Naive thymus-derived CD8-positive, alpha-beta T cell (primary cell): Measurements from ENCODE around the gene CD302. TPM values are rescaled to one million over a fixed set of nuclear protein-coding genes. Genes with fewer than 3 reads are reported as not detected.
"Not testable (repeated sequence)": the region's sequence is repeated elsewhere in the genome, so short reads cannot be mapped to it uniquely, and the experiment has no call there.

ENCODE experiments used
- ATAC-seq, 2 donors: fragments of 150-1000 bp; cut with Tn5 transposase in 1 of 2; sonication (Bioruptor Pico), chemical (Tn5 transposase) in 1 of 2; 1 replicate in 1 of 2; 2 replicates in 1 of 2; pipeline ENCODE4 v1.10.0; 2021; ENCODE audit warnings: mild to moderate bottlenecking in 2 of 2, moderate library complexity in 2 of 2
- POLR2A ChIA-PET: fragments of 350-600 bp; sonication (Branson Sonifier 250); formaldehyde crosslinking; loops from one replicate; lab custom pipeline; 2021; ENCODE audit warnings: antibody characterized with exemption; lab: Charles Lee
- DNase-seq, 10 donors: peaks; one replicate each; pipeline versions ENCODE4 v3.0.0 to v3.0.0-alpha.2; 2020 to 2022
- H3K27ac Mint-ChIP-seq, 10 donors: one replicate each; pipeline ENCODE4 v1.8.0; 2020 to 2022; ENCODE audit warnings: mild to moderate bottlenecking in 10 of 10, mixed read lengths in 10 of 10, moderate library complexity in 4 of 10, inconsistent platforms in 1 of 10
- H3K27me3 Mint-ChIP-seq, 5 donors: one replicate each; pipeline ENCODE4 v1.8.0; 2021 to 2022; ENCODE audit warnings: mixed read lengths in 5 of 5
- H3K36me3 Mint-ChIP-seq, 3 donors: one replicate each; pipeline ENCODE4 v1.8.0; 2020 to 2022; ENCODE audit warnings: mixed read lengths in 3 of 3, mild to moderate bottlenecking in 2 of 3, inconsistent platforms in 1 of 3
- H3K4me1 Mint-ChIP-seq, 4 donors: one replicate each; pipeline ENCODE4 v1.8.0; 2021 to 2022; ENCODE audit warnings: mixed read lengths in 4 of 4
- H3K4me3 Mint-ChIP-seq, 10 donors: one replicate each; pipeline ENCODE4 v1.8.0; 2020 to 2022; ENCODE audit warnings: mild to moderate bottlenecking in 10 of 10, mixed read lengths in 10 of 10, moderate library complexity in 6 of 10, inconsistent platforms in 1 of 10
- H3K9me3 Mint-ChIP-seq, 9 donors: one replicate each; pipeline ENCODE4 v1.8.0; 2020 to 2022; ENCODE audit warnings: mixed read lengths in 9 of 9, mild to moderate bottlenecking in 3 of 9, inconsistent platforms in 1 of 9, moderate library complexity in 1 of 9
- polyA plus RNA-seq, 3 donors: library from polyadenylated mRNA; unstranded; fragments of 300-500 nt; fragmentation: Illumina TruSeq; gene quantifications; one replicate each; pipeline ENCODE4 v1.2.3, GENCODE V29; 2021
- total RNA-seq, 8 experiments: library from RNA in 2 of 8; stranded (reverse) in 2 of 8; gene quantifications; one replicate each; pipeline ENCODE4 v1.2.3 and lab custom pipeline; 2021 to 2026

The CD302 gene
- total and polyA plus RNA-seq, 5 experiments from 2014 or later: 0.19 to 1.8 (median 0.82) TPM

DNA sequence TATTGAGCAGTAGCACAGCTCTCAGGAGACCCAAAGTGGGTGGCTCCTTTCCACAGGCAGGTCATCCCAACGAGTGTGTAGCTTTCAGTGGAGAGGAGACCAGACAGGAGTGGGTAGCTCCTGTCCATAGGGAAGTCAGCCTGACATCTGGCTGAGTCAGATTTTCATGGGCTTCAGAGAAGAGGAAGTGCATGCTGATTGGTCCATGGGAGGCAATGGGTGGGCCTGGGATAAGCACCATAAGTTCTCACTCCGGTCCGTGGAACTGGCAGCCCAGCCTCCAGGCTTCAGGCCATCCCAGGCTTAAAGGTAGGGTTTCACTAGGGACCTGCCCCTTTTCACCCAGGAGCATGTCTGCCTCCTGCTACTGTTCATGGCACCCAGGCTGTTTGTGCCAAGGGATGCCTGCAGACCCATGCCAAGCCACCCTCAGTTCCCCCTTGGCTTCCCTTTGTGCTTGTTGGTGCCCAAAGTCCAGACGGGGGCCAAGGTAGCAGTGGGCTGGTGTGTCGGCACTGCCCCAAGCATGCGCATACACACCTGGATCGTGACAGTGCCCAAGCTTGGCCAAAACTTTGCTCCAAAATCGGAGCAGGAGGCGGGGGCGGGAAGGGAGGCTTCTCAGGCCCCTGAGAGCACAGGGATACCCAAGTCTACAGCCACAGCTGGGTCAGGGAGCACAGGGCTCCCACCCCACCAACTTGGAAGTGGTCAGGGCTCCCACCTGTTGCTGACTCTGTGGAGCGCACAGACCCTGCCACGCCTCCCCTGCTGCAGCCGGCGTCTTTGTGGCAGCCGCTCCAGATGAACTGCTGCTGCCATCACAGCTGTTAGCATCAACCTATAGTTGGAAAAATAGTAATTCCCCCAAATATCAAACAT is 59.3 kb downstream of the CD302 start:
- ATAC-seq (no peak), DNase-seq (no peak)
- Mint-ChIP-seq H3K27ac (peak overlapping the region in 6 of 10 donors; percentile 4 to 66 (median 52)), H3K9me3 (no peaks in the 10 kb centered on the region), H3K4me1 (peaks cover 15 to 45% (median 34%) of the 10 kb centered on the region in 4 donors), H3K36me3 (peaks cover 0 to 83% (median 32%) of the 10 kb centered on the region in 3 donors), H3K4me3 (no peak overlapping the region), H3K27me3 (no peaks in the 10 kb centered on the region)
- POLR2A ChIA-PET: no interaction called here

DNA sequence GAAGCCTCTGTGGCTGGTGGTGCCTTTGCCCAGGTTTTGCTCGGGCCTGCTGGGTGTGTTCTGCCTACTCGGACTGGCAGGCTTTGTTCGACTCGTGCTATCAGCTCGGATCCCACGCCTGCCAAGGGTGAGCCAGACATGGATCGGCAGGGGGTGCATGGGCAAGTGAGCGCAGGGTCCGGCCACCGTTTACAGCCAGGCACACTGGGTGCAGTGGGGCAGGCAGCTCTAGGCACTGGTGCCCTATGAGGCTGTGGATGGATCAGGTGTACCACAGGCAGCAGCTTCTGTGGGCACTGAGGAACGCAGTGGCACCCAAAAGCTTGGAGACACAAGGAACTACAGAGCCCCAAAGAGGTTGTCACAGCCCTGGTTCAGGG is 60.1 kb downstream of the CD302 start:
- H3K9me3 Mint-ChIP-seq: no peaks in the 10 kb centered on the region
- no peaks in the 10 kb centered on the region for H3K27me3 Mint-ChIP-seq
- POLR2A ChIA-PET: interaction anchor here (1.0 kb wide), 1 partner anchor 16 kb away, joined by 3 read pairs; no protein-coding TSS in a partner anchor
- H3K4me3 Mint-ChIP-seq: no peak overlapping the region
- DNase-seq (no peak), ATAC-seq (no peak)
- peaks cover 0 to 82% (median 29%) of the 10 kb centered on the region in 3 donors for H3K36me3 Mint-ChIP-seq
- peak overlapping the region in 3 of 10 donors; percentile 34 to 66 (median 47) for H3K27ac Mint-ChIP-seq
- H3K4me1 Mint-ChIP-seq: peaks cover 13 to 50% (median 37%) of the 10 kb centered on the region in 4 donors

DNA sequence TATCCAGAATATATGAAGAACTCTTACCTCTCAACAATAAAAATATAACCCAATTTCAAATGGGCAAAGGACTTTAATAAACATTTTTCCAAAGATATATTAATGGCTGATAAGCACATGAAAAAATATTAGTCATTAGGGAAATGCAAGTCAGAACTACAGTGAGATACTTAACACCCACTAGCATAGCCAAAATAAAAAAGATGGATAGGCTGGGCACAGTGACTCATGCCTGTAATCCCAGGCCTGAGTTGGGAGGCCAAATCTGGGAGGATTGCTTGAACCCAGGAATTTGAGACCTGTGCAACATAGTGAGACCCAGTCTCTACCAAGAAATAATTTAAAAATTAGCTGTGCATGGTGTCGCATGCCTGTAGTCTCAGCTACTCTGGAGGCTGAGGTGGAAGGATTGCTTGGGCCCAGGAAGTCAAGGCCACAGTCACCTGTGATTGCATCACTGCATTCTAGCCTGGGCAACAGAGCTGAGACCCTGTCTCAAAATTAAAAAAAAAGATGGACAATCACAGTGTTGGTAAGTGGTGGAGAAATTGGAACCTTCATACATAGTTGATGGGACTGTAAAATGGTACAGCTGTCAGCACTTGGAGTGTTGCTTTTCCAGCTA is 60.6 kb downstream of the CD302 start:
- Mint-ChIP-seq H3K4me1 (peaks cover 12 to 52% (median 36%) of the 10 kb centered on the region in 4 donors), H3K27me3 (no peaks in the 10 kb centered on the region), H3K36me3 (peaks cover 0 to 81% (median 29%) of the 10 kb centered on the region in 3 donors), H3K27ac (peak overlapping the region in 2 of 10 donors; percentile 18 to 34), H3K4me3 (peak overlapping the region in 1 of 10 donors; percentile 14), H3K9me3 (no peaks in the 10 kb centered on the region)
- ATAC-seq (no peak), DNase-seq (no peak)
- POLR2A ChIA-PET: interaction anchor here (1.0 kb wide), 1 partner anchor 17 kb away, joined by 3 read pairs; no protein-coding TSS in a partner anchor

DNA sequence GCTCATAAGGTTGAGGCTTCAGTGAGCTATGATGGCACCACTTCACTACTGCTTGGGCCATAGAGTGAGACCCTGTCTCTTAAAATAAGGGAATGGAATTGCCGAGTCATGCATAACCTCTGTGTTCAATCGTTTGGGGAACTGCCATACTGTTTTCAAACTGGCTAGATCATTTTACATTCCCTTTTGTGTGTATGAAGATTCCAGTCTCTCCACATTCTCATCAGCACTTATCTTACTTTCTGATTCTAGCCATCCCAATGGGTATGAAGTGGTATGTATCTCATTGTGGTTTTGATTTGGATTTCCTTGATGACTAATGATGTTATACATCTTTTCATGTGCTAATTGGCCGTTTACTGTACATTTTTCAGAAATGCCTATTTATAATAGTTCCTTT is 62.0 kb downstream of the CD302 start:
- no peak for DNase-seq
- H3K36me3 Mint-ChIP-seq: peaks cover 0 to 82% (median 27%) of the 10 kb centered on the region in 3 donors
- ATAC-seq: no peak
- no peaks in the 10 kb centered on the region for H3K27me3 Mint-ChIP-seq
- no peak overlapping the region for H3K4me3 Mint-ChIP-seq
- POLR2A ChIA-PET: no interaction called here
- peaks cover 12 to 51% (median 36%) of the 10 kb centered on the region in 4 donors for H3K4me1 Mint-ChIP-seq
- H3K27ac Mint-ChIP-seq: peak overlapping the region in 2 of 10 donors; percentile 7 to 14
- H3K9me3 Mint-ChIP-seq: no peaks in the 10 kb centered on the region

DNA sequence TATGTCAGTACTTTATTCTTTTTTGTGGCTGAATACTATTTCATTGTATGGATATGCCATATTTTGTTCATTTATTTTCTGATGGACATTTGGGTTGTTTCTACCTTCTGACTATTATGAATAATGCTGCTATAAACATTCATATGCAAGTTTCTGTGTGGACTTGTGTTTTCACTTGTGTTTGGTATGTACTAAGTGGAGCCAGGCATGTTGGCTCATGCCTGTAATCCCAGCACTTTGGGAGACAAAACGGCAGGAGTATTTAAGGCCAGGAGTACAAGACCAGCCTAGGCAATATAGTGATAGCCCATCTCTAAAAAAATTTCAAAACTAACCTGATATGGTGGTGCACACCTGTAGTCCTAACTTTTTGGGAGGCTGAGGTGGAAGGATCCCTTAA is 62.4 kb downstream of the CD302 start:
- Mint-ChIP-seq H3K4me1 (peaks cover 12 to 50% (median 35%) of the 10 kb centered on the region in 4 donors), H3K9me3 (no peaks in the 10 kb centered on the region), H3K36me3 (peaks cover 0 to 85% (median 27%) of the 10 kb centered on the region in 3 donors), H3K27ac (peak overlapping the region in 3 of 10 donors; percentile 6 to 72 (median 7)), H3K27me3 (no peaks in the 10 kb centered on the region), H3K4me3 (no peak overlapping the region)
- ATAC-seq (no peak), DNase-seq (no peak)
- POLR2A ChIA-PET: no interaction called here

DNA sequence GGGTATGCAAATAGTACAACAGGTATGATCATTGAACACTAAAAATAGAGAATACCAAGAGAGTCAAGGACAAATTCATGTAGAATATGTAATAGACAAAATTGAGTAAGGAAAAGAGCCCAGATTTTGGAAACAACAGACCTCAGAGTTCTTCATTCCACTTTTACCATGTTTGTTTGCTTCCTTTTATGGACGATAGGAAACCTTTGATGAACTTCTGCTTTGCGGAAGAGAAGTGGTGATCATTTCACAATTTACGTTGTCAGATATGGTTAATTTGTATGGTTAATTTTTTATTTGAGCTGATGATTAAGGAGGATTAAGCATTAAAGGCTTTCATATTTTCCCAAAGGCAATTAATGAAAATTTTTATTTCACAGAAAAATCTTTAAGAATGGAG is 69.4 kb downstream of the CD302 start:
- H3K4me1 Mint-ChIP-seq: peaks cover 15 to 69% (median 52%) of the 10 kb centered on the region in 4 donors
- DNase-seq (no peak), ATAC-seq (no peak)
- peak overlapping the region in 2 of 10 donors; percentile 10 to 22 for H3K4me3 Mint-ChIP-seq
- POLR2A ChIA-PET: interaction anchor here (2.8 kb wide), 1 partner anchor 16 kb away, joined by 16 read pairs; the partner anchor contains the start of gene MARCHF7
- no peaks in the 10 kb centered on the region for H3K27me3 Mint-ChIP-seq
- peak overlapping the region in 6 of 10 donors; percentile 1 to 55 (median 10) for H3K27ac Mint-ChIP-seq
- H3K36me3 Mint-ChIP-seq: peaks cover 4 to 83% (median 34%) of the 10 kb centered on the region in 3 donors
- peaks cover 0 to 7% (median 0%) of the 10 kb centered on the region in 9 donors for H3K9me3 Mint-ChIP-seq

DNA sequence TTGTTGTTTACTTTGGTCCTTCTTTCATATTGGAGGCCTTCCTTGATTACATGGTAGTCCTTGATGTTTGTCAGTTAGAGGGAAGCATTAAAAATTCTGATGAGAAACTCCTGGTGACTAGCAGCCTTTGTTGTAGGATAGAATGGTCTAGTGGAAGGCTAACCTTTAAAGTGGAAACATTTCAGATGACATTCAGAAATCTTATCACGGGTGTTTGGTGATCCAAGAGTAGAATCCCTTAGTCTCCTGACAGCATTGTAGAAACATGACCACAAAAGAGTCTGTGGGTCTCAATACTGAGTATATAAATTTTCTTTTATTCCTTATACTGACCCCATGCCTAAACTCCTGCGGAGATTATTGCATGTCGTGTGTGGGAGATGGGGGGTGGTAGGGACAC is 72.3 kb downstream of the CD302 start:
- Mint-ChIP-seq H3K4me3 (peak overlapping the region in 6 of 10 donors; percentile 1 to 47 (median 18)), H3K4me1 (peaks cover 22 to 88% (median 77%) of the 10 kb centered on the region in 4 donors), H3K9me3 (peaks cover 0 to 8% (median 0%) of the 10 kb centered on the region in 9 donors), H3K36me3 (peaks cover 4 to 77% (median 32%) of the 10 kb centered on the region in 3 donors), H3K27ac (peak overlapping the region in 1 of 10 donors; percentile 72), H3K27me3 (no peaks in the 10 kb centered on the region)
- POLR2A ChIA-PET: no interaction called here
- ATAC-seq: no peak
- no peak for DNase-seq

DNA sequence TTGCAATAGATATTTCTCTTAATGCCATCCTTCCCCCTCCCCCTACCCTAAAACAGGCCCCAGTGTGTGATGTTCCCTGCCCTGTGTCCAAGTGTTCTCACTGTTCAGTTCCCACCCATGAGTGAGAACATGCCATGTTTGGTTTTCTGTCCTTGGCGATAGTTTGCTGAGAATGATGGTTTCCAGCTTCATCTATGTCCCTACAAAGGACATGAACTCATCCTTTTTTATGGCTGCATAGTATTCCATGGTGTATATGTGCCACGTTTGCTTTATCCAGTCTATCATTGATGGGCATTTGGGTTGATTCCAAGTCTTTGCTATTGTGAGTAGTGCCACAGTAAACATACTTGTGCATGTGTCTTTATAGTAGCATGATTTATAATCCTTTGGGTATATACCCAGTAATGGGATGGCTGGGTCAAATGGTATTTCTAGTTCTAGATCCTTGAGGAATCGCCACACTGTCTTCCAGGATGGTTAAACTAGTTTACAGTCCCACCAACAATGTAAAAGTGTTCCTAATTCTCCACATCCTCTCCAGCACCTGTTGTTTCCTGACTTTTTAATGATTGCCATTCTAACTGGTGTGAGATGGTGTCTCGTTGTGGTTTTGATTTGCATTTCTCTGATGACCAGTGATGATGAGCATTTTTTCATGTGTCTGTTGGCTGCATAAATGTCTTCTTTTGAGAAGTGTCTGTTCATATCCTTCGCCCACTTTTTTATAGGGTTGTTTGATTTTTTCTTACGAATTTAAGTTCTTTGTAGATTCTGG is 73.0 kb downstream of the CD302 start:
- Mint-ChIP-seq H3K4me3 (peak overlapping the region in 4 of 10 donors; percentile 2 to 47 (median 24)), H3K36me3 (peaks cover 10 to 77% (median 34%) of the 10 kb centered on the region in 3 donors), H3K27ac (peak overlapping the region in 1 of 10 donors; percentile 72), H3K4me1 (peaks cover 25 to 90% (median 83%) of the 10 kb centered on the region in 4 donors)
- POLR2A ChIA-PET, DNase-seq, H3K9me3 Mint-ChIP-seq, H3K27me3 Mint-ChIP-seq, ATAC-seq: not testable (repeated sequence)

DNA sequence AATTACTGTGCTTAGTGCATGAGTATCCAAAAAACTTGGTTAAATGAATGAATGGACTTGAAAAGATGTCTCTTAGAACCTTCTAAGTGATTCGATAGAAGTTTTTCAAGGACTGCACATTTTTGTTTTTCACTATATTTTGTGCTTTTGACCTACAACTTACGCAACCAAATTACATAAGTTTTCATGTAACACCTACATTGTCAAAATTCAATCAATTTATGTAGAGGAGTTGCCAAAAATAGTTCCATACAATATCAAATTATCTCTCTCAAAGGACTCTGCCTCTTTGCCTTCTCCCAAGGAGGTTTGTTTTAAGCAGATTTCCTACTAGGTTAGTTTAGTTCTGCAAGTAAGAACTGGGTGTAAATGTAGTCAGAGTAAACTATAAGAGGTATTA is 75.4 kb downstream of the CD302 start:
- Mint-ChIP-seq H3K27me3 (no peaks in the 10 kb centered on the region), H3K4me1 (peaks cover 27 to 90% (median 89%) of the 10 kb centered on the region in 4 donors), H3K9me3 (peaks cover 0 to 8% (median 0%) of the 10 kb centered on the region in 9 donors), H3K27ac (peak overlapping the region in 3 of 10 donors; percentile 2 to 84 (median 43)), H3K36me3 (peaks cover 11 to 76% (median 39%) of the 10 kb centered on the region in 3 donors), H3K4me3 (peak overlapping the region in 7 of 10 donors; percentile 30 to 63 (median 46))
- POLR2A ChIA-PET: interaction anchor here (1.5 kb wide), 1 partner anchor 10 kb away, joined by 10 read pairs; the partner anchor contains the start of gene MARCHF7
- DNase-seq: no peak
- no peak for ATAC-seq

DNA sequence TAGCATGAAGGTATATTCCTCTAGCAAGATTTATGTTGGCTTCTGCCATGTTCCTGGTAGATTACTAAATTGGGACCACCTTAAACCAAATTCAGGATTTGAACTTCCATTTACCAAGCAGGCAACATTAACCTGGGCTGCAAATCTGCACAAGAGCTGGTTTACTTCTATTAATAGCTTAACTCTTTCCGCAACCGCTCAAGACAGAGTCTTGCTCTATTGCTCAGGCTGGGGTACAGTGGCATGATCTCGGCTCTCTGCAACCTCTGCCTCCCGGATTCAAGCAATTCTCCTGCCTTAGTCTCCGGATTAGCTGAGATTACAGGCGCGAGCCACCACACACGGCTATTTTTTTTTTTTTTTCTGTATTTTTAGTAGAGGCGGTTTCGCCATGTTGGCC is 77.3 kb downstream of the CD302 start:
- Mint-ChIP-seq H3K4me1 (peaks cover 32 to 94% (median 87%) of the 10 kb centered on the region in 4 donors), H3K36me3 (peaks cover 11 to 77% (median 33%) of the 10 kb centered on the region in 3 donors), H3K27ac (peak overlapping the region in 2 of 10 donors; percentile 1 to 66), H3K27me3 (no peaks in the 10 kb centered on the region), H3K4me3 (peak overlapping the region in 8 of 10 donors; percentile 25 to 63 (median 50)), H3K9me3 (peaks cover 0 to 8% (median 0%) of the 10 kb centered on the region in 9 donors)
- no peak for ATAC-seq
- no peak for DNase-seq
- POLR2A ChIA-PET: interaction anchor here (0.5 to 0.6 kb wide), 2 partner anchors 8 to 471 kb away, joined by 3 read pairs; partner anchors contain the start of gene MARCHF7
